Right atrium auricular region (tissue), 2 donors: ENCODE measurements around the gene GRM7. TPM values are rescaled to one million over a fixed set of nuclear protein-coding genes. Genes with fewer than 3 reads are reported as not detected.

Experiments
- DNase-seq: peaks from one replicate; pipeline ENCODE4 v3.0.0-alpha.2; 2019; ENCODE audit warnings: low spot score
- H3K27ac ChIP-seq, 2 donors: fragments of 200-600 bp; sonication (generic); 1 replicate in 1 of 2; 2 replicates in 1 of 2; pipeline ENCODE4 v1.5.1; 2016 to 2019
- H3K27me3 ChIP-seq, 2 donors: fragments of 200-600 bp; sonication (generic); one replicate each; pipeline versions ENCODE4 v1.5.1 to v1.6.0; 2017 to 2019
- H3K36me3 ChIP-seq: fragments of 200-600 bp; sonication (generic); one replicate; pipeline ENCODE4 v1.5.1; 2016
- H3K4me1 ChIP-seq, 2 donors: fragments of 200-600 bp; sonication (generic); one replicate each; pipeline versions ENCODE4 v1.5.1 to v1.6.0; 2017 to 2019
- H3K4me3 ChIP-seq, 2 donors: fragments of 200-600 bp; sonication (generic); 1 replicate in 1 of 2; 2 replicates in 1 of 2; pipeline ENCODE4 v1.5.1; 2017 to 2019; ENCODE audit warnings: mild to moderate bottlenecking in 1 of 2, moderate library complexity in 1 of 2
- H3K9me3 ChIP-seq, 2 donors: fragments of 200-600 bp; sonication (generic); one replicate each; pipeline ENCODE4 v1.5.1; 2019
- total RNA-seq, 2 donors: library from RNA; depleted of rRNA; stranded (reverse); fragments of >200 nt; gene quantifications; one replicate each; pipeline ENCODE4 v1.1.0, GENCODE V29; 2016
- TF ChIP-seq, protein P1 (sequence below), 2 donors: fragments of 200-600 bp; sonication (generic); IDR thresholded peaks; one replicate each; pipeline ENCODE4 v1.5.1; 2019; ENCODE audit warnings: antibody characterized with exemption in 2 of 2

The GRM7 gene
- total RNA-seq, 2 donors from 2014 or later, result not detected

DNA sequence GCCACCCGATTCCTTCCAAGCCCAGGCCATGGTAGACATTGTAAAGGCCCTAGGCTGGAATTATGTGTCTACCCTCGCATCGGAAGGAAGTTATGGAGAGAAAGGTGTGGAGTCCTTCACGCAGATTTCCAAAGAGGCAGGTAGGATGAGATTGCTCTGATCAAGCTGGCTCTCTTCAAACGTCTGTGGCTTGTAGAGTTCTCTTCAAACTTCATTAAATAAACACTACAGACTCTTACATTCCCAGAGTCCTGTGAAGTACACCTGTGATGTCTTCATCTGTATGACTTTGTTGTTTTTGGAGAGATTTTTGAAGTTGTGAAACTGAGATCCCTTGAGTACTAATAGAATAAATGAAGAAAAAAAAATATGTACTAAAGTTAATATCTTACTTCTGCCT, 285.6 kb downstream of the GRM7 start:
- Histone ChIP-seq H3K4me3 (no peak overlapping the region), H3K27me3 (no peaks in the 10 kb centered on the region), H3K36me3 (no peaks in the 10 kb centered on the region), H3K27ac (no peak overlapping the region), H3K9me3 (no peaks in the 10 kb centered on the region), H3K4me1 (no peaks in the 10 kb centered on the region)
- DNase-seq, result no peak
- TF ChIP-seq, protein P1, sequence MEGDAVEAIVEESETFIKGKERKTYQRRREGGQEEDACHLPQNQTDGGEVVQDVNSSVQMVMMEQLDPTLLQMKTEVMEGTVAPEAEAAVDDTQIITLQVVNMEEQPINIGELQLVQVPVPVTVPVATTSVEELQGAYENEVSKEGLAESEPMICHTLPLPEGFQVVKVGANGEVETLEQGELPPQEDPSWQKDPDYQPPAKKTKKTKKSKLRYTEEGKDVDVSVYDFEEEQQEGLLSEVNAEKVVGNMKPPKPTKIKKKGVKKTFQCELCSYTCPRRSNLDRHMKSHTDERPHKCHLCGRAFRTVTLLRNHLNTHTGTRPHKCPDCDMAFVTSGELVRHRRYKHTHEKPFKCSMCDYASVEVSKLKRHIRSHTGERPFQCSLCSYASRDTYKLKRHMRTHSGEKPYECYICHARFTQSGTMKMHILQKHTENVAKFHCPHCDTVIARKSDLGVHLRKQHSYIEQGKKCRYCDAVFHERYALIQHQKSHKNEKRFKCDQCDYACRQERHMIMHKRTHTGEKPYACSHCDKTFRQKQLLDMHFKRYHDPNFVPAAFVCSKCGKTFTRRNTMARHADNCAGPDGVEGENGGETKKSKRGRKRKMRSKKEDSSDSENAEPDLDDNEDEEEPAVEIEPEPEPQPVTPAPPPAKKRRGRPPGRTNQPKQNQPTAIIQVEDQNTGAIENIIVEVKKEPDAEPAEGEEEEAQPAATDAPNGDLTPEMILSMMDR (IDR thresholded peaks at IDR 0.05), result no peak

DNA sequence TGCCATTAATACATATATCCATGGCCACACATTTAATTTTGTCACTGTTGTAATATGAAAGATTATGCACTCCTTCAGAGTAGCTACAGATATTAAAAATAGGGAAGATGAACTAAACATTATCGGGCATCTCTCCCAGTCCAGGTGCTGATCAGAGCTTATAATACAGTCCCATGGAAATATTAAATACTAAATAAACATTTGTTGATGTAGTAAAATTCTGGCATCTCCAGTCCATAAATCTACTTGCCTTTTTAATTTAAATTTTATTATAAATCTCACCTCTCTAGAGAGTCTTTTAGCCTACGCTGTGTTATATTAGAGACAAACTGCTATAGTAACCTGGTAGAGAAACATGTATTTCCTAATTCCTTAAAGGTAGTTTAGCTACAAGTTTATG, 297.6 kb downstream of the GRM7 start:
- no peak for DNase-seq
- Histone ChIP-seq H3K9me3 (no peaks in the 10 kb centered on the region), H3K36me3 (no peaks in the 10 kb centered on the region), H3K4me1 (no peaks in the 10 kb centered on the region), H3K4me3 (no peak overlapping the region), H3K27ac (no peak overlapping the region), H3K27me3 (no peaks in the 10 kb centered on the region)
- TF ChIP-seq, protein P1 (IDR thresholded peaks at IDR 0.05), result no peak

DNA sequence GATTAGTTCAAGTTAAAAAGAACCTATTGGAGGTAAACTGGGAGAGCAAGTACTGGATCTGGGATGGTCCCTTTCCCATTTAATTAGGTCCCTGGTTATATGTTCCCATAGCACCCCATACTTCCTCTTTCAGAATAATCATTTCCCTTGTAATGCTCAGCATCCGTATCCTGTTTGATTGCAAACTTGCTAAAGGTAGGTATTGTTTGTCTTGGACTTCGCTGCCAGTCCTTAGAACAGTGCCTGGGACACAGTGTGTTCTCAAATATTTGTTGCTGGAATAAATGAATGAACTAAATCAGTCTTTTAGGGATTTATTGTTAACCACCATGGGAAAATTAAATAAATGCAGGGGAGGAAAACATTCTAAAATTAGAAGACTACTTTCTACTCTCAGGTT, 299.8 kb downstream of the GRM7 start:
- no peak for DNase-seq
- no peaks in the 10 kb centered on the region for H3K27me3 ChIP-seq

DNA sequence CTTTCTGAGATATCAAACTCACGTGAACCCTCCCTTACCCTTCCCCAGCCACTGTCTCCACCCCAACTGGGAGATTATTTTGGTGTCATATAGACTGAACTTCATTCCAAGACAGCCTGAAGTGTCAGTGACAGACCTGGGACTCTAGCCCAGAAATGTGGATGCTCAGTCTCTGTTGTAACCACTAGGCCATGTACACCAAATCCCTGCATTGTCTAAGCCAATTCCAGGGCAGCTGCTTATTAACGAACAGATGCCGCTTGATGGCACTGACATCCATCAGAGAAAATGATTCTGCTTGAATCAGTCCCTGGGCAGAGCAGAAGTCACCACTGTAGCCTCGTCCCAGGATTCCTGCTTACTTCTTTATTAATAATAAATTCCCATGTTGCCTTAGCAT, 305.5 kb downstream of the GRM7 start:
- H3K36me3 ChIP-seq, result no peaks in the 10 kb centered on the region
- no peak for DNase-seq
- H3K27ac ChIP-seq, result peak overlapping the region in 1 of 2 donors; percentile 53
- TF ChIP-seq, protein P1 (IDR thresholded peaks at IDR 0.05), result peak in 1 of 2 donors; percentile 32
- no peaks in the 10 kb centered on the region for H3K4me1 ChIP-seq
- H3K27me3 ChIP-seq, result no peaks in the 10 kb centered on the region
- H3K4me3 ChIP-seq, result no peak overlapping the region
- H3K9me3 ChIP-seq, result no peaks in the 10 kb centered on the region

More for the DNA sequence above, 299.8 kb downstream of the GRM7 start:
- TF ChIP-seq, protein P1 (IDR thresholded peaks at IDR 0.05), result no peak
- no peak overlapping the region for H3K4me3 ChIP-seq
- no peaks in the 10 kb centered on the region for H3K9me3 ChIP-seq
- no peaks in the 10 kb centered on the region for H3K36me3 ChIP-seq
- no peak overlapping the region for H3K27ac ChIP-seq
- no peaks in the 10 kb centered on the region for H3K4me1 ChIP-seq

DNA sequence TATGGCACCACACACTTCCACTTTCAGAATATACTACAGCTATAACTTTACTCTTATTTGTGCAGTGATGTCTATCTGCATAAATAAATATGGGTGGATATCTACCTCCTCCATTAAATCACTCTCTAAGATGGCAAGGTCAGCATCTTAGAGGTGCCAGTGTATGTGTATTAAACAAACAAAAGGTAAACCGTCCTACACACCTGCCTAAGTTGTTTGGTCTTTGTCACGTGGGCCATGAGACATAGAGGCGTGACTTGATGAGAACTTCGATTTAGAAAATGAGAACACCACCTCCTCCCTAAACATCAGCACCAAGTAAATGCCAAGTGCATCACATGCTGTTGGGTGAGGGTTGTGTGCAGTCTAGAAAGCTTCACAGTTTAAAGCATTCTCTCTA, 310.6 kb downstream of the GRM7 start:
- Histone ChIP-seq H3K36me3 (no peaks in the 10 kb centered on the region), H3K4me1 (no peaks in the 10 kb centered on the region), H3K27me3 (no peaks in the 10 kb centered on the region), H3K27ac (no peak overlapping the region), H3K4me3 (no peak overlapping the region), H3K9me3 (no peaks in the 10 kb centered on the region)
- DNase-seq, result no peak
- TF ChIP-seq, protein P1 (IDR thresholded peaks at IDR 0.05), result no peak

DNA sequence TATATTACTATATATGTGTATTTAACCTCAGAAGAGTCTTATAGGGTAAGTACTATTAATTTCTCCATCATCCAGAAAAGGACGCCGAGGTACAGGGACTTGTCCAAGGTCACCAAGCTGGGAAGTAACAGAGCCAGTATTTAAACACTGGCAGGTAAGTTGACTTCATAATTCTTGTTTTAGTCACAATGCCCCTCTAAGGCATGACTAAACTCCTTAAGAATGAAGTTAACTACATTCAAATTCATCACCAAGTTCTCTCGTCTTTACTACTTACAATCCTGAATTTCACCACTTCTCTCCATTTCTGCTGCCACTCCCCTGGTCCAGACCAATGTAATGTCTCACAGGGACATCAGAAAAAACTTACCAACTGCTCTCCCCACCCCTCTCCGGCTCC, 312.1 kb downstream of the GRM7 start:
- Histone ChIP-seq H3K9me3 (no peaks in the 10 kb centered on the region), H3K4me3 (no peak overlapping the region), H3K4me1 (no peaks in the 10 kb centered on the region), H3K36me3 (no peaks in the 10 kb centered on the region), H3K27ac (no peak overlapping the region), H3K27me3 (no peaks in the 10 kb centered on the region)
- DNase-seq, result no peak
- TF ChIP-seq, protein P1 (IDR thresholded peaks at IDR 0.05), result no peak
